HG03095 (cell line): ENCODE results near the gene ROCK2.
"Not testable (repeated sequence)": the region's sequence is repeated elsewhere in the genome, so short reads cannot be mapped to it uniquely, and the experiment has no call there.

Experiments used
- ATAC-seq: cut with Tn5 transposase; IDR thresholded peaks from one replicate; pipeline ENCODE4 v1.9.1; 2021; ENCODE audit warnings: moderate library complexity; ENCODE audit not compliant: unreplicated experiment

Gene ROCK2

GRCh38 chr2:11239666-11240462 lies 104.6 kb downstream of the ROCK2 start:
- ATAC-seq: no peak

GRCh38 chr2:11239147-11239546 lies 105.3 kb downstream of the ROCK2 start:
- no peak for ATAC-seq

GRCh38 chr2:11237122-11237521 lies 107.3 kb downstream of the ROCK2 start:
- ATAC-seq: no peak

- ATAC-seq: no peak
These were observed 108.1 kb downstream of the ROCK2 start for GRCh38 chr2:11236335-11236734.

GRCh38 chr2:11235583-11235982 lies 108.9 kb downstream of the ROCK2 start:
- ATAC-seq: no peak

- ATAC-seq: no peak
These were observed 110.1 kb downstream of the ROCK2 start for GRCh38 chr2:11234309-11234708.

GRCh38 chr2:11231193-11231592 lies 113.2 kb downstream of the ROCK2 start:
- ATAC-seq: not testable (repeated sequence)

GRCh38 chr2:11228692-11229091 lies 115.7 kb downstream of the ROCK2 start:
- no peak for ATAC-seq

GRCh38 chr2:11227595-11227994 lies 116.8 kb downstream of the ROCK2 start:
- ATAC-seq: no peak

- no peak for ATAC-seq
These were observed 119.5 kb downstream of the ROCK2 start for GRCh38 chr2:11224887-11225286.

- no peak for ATAC-seq
These were observed 121.6 kb downstream of the ROCK2 start for GRCh38 chr2:11222845-11223244.

GRCh38 chr2:11220445-11220844 lies 124.0 kb downstream of the ROCK2 start:
- ATAC-seq: no peak

GRCh38 chr2:11215407-11215806 lies 129.0 kb downstream of the ROCK2 start:
- no peak for ATAC-seq

GRCh38 chr2:11214770-11215169 lies 129.7 kb downstream of the ROCK2 start:
- no peak for ATAC-seq

- ATAC-seq: no peak
These were observed 130.5 kb downstream of the ROCK2 start for GRCh38 chr2:11213975-11214374.

- ATAC-seq: no peak
These were observed 131.3 kb downstream of the ROCK2 start for GRCh38 chr2:11213090-11213638.

- no peak for ATAC-seq
These were observed 131.8 kb downstream of the ROCK2 start for GRCh38 chr2:11212645-11213044.

- ATAC-seq: no peak
These were observed 136.4 kb downstream of the ROCK2 start for GRCh38 chr2:11208083-11208482.

GRCh38 chr2:11203480-11203879 lies 141.0 kb downstream of the ROCK2 start:
- no peak for ATAC-seq

- no peak for ATAC-seq
These were observed 142.5 kb downstream of the ROCK2 start for GRCh38 chr2:11201969-11202368.

- ATAC-seq: no peak
These were observed 143.8 kb downstream of the ROCK2 start for GRCh38 chr2:11200651-11201050.

GRCh38 chr2:11196246-11196645 lies 148.2 kb downstream of the ROCK2 start:
- no peak for ATAC-seq

GRCh38 chr2:11187731-11188130 lies 156.7 kb downstream of the ROCK2 start:
- no peak for ATAC-seq
